Measurements from ENCODE around the gene DOK7. TPM values are rescaled to one million over a fixed set of nuclear protein-coding genes. Genes with fewer than 3 reads are reported as not detected.
A peak's percentile ranks its signal among the peaks of the same experiment; 100 is the strongest.

DOK7 gene
- polyA plus RNA-seq, 4 donors = 0.42 to 3.3 (median 1.3) TPM

DNA sequence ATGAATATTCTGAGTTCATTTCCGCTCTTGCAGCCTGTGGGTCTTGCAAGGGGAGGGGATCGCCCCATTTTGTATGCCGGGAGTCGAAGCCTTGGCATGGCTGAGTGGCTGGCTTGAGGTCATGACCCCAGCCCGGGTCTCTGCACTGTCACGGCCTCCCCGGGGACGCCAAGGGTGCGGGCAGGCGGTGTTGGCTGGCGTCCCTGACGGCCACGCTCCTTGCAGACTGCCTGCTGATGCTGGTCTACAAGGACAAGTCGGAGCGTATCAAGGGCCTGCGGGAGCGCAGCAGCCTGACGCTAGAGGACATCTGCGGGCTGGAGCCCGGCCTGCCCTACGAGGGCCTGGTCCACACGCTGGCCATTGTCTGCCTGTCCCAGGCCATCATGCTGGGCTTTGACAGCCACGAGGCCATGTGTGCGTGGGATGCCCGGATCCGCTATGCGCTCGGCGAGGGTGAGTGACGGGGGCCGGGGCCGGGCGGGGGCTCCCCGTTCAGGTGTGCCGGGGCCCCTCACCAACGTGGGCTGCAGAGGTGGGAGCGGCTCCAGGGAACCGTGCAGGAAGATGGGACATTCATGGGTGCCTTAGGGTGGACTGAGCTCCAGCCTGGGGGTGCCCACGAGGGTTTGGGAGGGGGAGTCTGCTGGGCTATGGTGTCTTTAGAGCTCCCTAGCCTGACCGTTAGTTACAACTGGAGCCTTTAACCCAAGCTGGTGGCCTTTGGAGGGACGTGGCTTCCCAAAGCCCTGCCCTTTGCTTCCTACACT, 10.3 kb downstream of the DOK7 start:
- no peak for DNase-seq (ENCODE audit: low read depth in 4 of 4, low spot score in 3 of 4)

DNA sequence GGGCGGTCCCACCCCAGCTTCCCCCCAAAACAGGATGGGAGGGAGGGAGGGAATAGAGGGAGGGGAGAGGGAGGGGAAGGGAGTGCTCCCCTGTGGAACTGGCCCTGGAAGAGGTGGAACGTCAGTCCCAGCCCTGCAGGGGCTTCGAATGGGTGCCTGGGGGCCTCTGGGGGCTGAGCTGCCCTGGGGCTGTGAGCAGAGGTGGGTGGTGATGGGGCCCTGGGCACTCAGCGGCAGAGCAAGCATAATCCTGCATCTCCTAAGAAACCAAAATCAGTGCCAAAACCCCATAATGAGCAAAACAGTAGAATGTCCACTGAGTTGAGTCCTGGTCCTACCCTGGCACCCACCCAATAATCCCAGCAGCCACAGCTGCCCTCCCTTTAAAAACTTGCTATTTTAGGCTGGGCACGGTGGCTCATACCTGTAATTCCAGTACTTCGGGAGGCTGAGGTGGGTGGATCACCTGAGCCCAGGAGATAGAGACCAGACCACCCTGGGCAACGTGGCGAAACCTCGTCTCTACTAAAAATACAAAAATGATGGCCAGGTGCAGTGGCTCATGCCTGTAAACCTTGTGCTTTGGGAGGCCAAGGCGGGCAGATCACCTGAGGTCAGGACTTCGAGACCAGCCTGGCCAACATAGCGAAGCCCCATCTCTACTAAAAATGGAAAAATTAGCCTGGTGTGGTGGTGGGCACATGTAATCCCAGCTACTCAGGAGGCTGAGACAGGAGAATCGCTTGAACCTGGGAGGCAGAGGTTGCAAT, 11.1 kb downstream of the DOK7 start:
- no peak for DNase-seq (ENCODE audit: low read depth in 4 of 4, low spot score in 3 of 4)

DNA sequence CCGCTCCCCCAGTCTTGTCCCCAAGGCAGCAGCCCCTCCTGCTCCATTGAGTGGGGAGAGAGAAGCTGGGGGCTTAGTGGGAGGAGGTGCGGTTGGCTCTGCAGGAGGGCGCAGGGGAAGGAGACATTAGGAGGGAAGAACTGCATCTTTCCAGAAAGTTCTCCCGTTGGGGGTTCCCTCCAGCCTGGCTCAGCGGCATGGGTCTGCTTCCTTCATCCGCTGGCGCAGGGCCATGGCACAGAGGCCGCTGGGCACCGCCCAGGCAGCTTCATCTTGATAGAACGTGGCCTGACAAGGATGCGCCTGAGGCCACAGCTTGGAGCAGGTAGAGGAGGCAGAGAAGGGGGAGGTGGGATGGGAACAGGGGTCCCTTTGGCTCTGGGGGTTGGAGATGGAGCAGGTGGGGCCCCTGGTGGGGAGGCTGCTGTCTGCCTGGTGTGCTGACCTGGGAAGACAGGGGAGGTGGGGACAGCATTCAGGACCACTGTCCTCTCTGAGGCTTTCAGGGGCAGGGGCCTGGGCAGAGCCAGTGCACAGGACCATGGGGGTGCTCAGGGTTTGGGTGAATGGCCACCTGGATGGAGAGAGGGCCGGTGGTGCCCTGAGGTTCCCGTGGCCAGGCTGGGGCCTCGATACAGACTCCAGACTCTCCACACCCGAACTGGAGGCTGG, 12.1 kb downstream of the DOK7 start:
- no peak for DNase-seq (ENCODE audit: low read depth in 4 of 4, low spot score in 3 of 4)

DNA sequence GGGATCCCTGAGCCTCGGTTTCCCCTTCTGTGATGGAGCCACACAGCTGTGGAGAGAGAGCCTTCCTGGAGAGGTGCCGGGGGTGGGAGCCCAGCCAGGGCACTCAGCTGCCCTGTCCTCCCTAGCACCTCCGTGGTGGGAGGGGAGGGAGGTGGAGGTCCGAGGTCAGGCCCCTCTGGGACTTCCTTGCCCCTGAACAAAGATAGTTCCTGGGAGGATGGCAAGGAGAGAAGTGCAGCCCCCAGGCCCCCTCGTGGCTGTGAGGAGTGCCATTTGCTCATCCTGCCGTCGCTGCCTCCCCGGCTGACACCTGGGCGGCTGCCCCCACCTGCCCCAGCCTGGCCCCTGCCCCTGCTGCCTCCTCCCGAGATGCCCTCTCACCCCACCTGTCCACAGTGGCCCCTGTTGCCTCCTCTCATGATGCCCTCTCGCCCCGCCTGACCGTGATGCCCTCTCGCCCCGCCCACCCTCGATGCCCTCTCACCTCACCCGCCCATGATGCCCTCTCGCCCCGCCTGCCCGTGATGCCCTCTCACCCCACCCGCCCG, 12.7 kb downstream of the DOK7 start:
- DNase-seq (ENCODE audit: low read depth in 4 of 4, low spot score in 3 of 4) = no peak

DNA sequence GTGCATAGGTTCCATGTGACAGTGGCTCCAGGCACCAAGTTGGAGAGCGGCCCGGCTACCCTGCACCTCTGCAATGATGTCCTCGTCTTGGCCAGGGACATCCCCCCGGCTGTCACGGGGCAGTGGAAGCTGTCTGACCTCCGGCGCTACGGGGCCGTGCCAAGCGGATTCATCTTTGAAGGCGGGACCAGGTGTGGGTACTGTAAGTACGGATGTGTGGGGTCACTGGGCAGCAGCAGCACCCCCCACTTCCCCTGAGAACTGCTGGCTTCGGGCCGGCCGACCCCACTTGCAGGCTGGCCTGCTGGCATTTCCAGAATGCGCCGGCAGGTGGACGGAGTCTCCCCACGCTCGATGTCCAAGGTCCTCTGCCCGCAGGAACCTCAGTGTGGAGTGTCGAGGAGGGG, 13.2 kb downstream of the DOK7 start:
- DNase-seq (ENCODE audit: low read depth in 4 of 4, low spot score in 3 of 4) = no peak

DNA sequence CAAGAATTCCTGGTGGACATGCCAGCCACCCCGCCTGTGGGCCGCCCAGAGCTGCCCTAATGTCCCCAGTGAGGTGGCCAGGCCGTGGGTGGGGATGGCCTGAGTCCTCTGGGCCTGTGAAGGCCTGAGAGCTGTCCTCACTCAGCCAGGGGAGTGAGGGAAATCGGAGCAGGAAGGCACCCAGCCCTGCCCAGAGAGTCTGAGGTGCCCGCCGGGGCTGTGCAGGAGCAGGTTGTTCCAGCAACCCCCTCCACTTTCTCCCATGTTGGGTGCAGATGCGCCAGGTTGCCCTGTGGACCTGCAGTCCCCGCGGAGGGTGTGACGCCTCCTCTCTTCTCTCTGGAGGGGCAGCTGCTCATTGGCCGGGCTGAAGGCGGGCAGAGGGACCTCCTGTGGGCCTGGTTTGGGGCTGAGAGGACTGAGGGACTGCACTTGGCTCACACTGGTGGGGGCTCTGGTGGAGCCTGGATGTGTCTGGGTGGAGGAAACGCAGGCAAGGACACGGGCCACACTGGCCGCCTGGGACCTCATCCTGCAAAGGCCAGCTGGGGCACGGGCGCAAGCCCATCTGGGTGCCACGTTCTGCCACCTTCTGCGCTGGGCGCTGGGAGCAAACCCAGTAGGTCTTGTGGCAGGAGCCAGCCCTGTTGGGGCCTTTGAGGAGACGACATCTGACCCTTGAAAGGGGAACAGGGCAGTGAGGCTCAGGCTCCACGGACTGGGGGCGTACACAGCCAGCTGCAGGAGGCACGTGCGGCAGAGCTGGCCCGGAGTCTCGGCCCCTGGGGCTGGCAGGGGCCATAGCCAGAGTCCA, 14.0 kb downstream of the DOK7 start:
- DNase-seq (ENCODE audit: low read depth in 4 of 4, low spot score in 3 of 4) = no peak

DNA sequence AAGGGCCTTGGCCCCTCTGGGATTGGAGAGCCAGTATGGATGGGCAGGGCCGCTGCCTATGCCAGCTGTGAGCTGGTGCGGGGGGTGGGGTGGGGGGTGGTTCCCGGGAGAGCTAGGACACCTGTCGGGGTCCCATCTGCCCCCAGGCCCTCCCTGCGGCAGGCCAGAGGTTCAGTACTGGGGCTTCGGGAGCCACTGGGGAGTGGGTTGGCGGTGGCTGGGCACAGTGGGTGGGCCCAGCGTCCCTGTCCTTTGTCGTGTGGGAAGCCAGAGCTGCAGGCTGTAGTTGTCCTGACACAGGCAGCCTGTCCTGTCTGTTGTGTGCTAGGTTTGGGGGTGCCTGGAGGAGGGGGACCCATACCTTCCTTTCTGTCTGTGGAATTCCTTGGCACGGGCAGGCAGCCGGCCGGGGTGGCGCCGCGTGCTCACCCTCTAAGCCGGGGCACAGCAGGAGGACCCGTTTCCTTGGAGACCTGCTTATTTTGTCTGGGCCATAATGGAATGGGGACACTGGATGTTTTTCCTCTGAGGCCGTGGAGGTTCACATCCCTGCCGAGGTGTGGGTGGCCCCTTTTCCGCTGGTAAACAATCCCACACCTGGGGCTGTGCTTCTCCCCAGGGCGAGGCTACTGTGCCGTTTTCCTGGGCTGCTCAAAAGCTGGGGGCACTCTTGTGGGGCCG, 14.8 kb downstream of the DOK7 start:
- no peak for DNase-seq (ENCODE audit: low read depth in 4 of 4, low spot score in 3 of 4)

DNA sequence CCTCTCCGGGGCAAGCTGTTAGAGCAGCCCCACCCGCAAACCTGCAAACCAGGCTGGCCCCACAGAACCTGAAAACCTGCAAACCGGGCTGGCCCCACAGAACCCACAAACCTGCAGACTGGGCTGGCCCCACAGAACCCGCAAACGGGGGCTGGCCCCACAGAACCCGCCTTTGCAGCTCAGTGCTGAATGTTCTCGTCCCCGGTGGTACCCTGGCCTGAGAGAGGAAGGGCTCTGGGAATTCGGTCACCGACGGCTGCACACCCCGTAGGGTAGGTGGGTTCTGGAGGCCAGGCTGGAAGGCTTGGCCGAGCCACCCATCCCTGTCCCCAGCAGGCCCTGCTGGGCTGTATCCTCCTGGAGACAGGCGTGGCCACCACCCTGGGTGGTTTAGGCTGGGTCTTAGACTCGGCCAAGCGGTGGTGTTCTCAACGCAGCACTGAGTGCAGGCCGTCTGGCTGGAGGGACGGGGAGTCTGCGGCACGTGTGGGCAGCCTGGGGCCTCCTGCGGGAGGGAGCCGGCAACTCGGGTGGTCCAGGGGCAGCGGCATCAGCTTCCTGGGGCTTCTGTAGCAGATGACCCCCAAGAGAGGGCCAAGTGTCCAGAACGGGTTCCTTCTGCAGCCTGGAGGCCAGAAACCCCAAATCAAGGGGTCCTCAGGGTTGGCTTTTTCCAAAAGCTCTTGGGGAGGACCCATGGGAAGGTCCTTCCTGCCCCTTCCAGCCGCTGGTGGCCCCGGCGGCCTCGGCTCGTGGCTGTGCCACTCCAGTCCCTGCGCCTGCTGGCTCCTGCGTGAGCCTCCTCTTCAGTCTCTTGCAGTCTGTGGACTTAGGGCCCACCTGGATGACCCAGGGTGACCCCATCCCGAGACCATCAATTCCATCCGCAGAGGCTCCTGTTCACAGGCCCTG, 15.6 kb downstream of the DOK7 start:
- DNase-seq (ENCODE audit: low read depth in 4 of 4, low spot score in 3 of 4) = no peak

DNA sequence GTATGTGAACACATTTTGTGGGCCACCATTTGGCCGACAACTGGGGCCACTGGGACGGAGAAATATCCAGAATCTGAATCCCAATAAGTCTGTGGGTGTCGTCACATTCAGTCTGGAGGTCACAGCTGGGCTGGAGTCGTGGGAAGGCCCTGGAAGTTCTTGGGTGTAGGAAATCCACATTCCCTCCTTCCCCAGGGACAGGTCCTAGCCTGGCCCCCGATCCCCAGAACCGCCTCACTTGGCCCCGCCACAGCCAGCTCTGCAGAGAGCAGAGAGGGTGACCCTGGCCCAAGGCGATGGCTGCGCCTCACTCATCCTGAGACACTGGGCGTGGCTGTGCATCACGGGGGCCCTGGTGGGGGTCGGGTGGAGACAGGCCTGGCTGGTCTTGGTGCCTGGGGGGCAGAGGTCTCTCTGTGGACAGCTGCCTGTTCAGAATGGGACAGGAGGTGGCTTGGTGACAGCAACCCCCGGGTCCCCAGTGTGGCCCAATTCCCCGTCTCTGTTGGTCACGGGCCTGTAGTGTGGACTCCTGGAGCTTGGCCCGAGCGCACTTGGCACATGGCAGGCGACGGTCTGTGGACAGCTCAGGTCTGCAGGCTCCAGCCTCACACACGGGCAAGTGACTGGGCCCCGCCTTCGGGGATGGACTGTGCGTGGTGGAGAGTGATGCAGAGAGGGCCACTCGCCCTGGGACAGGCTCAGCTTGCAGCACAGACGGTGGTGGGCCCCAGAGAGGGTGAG, 16.4 kb downstream of the DOK7 start:
- no peak for DNase-seq (ENCODE audit: low read depth in 4 of 4, low spot score in 3 of 4)

DNA sequence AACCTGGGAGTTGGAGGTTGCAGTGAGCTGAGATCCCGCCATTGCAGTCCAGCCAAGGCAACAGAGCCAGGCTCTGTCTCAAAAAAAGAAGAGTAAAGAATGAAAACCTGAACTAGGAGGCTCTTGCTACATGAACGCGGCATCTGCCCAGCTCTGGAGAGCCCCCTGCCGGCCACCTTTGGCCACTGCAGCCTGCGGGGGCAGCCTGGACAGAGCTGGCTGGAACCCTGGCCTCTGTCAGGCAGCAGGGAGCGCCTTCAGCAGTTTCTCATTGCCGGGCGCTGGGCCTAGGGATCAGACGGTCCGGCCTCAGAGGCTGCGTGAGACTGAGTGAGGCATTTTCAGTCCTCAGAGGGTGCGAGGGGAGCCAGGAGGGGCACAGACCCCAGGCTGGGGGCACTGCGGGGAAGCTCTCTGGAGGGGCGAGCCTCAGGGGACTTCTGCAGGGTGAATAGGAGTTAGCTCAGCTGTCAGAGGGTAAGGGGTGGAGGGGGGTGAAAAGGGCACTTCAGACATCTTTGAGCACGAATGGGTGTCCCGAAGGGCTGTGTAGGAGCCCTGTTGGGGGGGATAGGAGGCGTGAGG, 17.5 kb downstream of the DOK7 start:
- DNase-seq (ENCODE audit: low read depth in 4 of 4, low spot score in 3 of 4) = peak in 2 of 4 donors; percentile 66 to 67

DNA sequence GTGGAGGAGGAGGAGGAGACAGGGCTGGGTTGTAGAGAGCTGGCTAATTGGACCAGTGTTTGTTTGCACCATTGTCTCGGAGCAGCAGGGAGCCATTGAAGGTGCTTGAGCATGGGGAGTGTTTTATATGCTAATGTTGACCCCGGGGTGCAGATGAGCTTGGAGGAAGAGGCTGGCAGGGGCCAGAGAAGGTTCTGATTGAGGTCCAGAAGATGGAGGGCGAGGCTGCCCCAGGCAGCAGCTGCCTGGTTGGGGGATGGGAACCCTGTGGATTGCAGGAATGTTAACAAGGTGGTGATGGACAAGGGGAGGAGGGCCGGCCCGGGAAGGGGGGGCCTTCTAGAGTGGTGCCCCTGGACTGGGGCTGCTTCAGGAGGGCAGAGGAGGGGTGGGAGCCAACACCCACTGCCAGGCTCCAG, 18.0 kb downstream of the DOK7 start:
- no peak for DNase-seq (ENCODE audit: low read depth in 4 of 4, low spot score in 3 of 4)

DNA sequence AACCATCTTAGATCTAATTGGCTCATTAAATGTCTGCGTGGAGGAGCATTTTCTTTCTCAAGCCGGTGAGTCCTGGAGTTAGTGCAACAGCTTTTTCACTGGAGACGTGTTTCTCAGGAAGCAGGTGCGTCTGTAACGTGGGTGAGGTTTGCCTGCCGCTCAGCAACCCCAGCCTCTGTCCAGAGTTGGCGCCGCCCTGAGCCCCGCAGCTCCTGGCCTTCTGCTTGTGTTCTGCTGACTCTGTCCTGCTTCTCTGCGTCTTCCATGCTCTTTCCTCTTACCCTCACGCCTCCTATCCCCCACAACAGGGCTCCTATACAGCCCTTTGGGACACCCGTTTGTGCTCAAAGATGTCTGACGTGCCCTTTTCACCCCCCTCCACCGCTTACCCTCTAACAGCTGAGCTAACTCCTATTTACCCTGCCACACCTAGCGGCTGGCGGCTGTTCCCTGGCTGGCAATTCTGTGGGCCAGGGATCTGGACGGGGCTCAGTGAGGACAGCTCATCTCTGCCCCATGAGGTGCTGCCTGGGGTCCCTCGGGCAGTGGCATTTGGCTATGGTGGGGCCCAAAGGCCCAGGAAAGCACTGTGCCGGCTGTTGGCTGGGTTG, 18.8 kb downstream of the DOK7 start:
- DNase-seq (ENCODE audit: low read depth in 4 of 4, low spot score in 3 of 4) = no peak

DNA sequence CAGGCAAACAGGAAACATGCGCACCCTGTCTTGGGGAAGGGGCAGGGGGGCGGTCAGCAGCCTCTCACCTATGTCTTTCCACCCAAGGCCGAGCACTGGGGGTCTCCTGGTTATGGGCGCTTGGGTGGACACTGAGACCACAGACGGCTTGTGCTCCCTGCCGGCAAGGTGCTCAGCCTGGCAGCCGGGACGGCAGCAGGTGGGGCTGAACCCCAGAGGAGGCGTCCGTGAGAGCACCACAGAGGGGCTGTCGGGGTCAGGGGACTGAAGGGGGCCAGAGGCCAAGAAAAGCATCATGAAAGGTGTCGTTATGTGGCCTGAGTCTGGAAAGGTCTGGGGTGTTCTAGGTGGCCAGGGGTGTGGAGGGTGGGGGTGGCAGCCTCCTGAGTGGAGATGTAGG, 19.6 kb downstream of the DOK7 start:
- DNase-seq (ENCODE audit: low read depth in 4 of 4, low spot score in 3 of 4) = no peak

DNA sequence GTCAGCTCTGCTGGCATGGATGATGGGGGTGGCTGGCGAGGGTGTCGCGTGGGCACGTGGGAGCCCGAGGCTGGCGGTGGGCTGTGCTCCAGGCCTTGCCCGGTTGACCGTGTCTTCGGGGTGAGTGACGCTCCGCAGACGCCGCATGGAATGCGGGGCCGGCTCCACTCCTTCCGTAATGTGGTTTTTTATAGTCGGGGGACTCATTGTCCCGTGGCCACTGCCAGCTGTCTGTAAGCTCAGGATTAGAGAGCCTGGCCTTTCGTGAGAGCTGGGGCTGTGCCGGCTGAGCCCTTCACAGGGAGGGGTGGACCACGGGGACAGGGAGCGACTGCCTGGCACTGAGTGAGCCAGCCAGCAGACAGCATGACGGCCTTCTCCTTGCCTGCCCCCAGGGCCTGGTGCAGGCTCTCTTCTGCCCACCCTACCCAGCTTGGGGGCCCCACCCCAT, 20.4 kb downstream of the DOK7 start:
- DNase-seq (ENCODE audit: low read depth in 4 of 4, low spot score in 3 of 4) = no peak

DNA sequence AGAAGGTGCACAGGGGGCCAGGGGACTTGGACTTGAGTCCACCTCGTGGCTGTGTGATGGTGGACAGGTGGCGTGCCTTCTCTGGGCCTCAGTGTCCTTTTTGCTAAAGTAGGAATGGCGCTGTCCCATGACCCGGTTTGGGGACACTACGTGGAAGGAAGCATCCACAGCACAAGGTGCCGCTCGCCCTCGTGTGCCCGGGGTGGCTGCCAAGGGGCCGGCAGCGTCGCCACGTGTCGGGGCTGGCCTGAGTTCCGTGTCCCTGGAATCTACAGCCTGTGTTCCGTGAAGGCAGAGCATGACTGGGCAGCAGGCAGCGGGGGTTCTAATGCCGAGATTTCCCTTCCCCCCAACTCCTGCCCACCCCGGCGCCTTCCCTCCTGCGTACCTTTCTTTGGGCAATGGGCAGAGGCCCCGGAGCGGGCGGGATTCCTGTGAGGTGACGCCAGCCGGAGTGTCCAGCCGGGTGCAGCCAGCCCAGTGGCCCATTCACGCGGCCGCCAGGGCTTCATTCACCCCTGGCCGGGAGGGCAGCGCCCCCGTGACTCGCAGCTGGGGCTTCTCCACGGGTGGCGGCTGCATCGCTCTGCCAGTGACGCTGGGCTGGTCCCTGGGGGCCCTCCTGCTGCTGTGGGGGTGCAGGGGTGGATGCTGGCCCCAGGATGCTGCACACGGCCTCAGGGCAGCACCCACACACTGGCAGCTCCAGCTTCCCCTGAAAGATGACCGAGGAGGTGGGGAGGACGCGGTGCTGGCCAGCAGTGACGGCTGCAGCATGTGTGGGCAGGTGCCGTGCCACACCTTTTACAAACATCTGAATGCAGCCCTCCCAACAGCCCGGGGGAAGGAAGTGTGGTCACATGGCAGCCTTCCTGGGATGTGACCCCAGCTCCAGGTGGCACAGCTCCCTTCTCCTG, 21.2 kb downstream of the DOK7 start:
- DNase-seq (ENCODE audit: low read depth in 4 of 4, low spot score in 3 of 4) = no peak
